ENCODE results near the gene TRPM3. TPM values are rescaled to one million over a fixed set of nuclear protein-coding genes. Genes with fewer than 3 reads are reported as not detected.
"Not testable (repeated sequence)": the region's sequence is repeated elsewhere in the genome, so short reads cannot be mapped to it uniquely, and the experiment has no call there.

The TRPM3 gene
- polyA plus RNA-seq, 3 donors from 2014 or later, result not detected

- no peak overlapping the region for H3K27ac Mint-ChIP-seq
- H3K36me3 Mint-ChIP-seq, result no peaks in the 10 kb centered on the region
- no peak overlapping the region for H3K4me3 Mint-ChIP-seq
- no peaks in the 10 kb centered on the region for H3K9me3 Mint-ChIP-seq
- H3K4me1 Mint-ChIP-seq, result no peaks in the 10 kb centered on the region
- no peak for DNase-seq
- H3K27me3 Mint-ChIP-seq (ENCODE audit: low read depth in 3 of 3), result no peaks in the 10 kb centered on the region
Measured at GRCh38 chr9:70971723-70972122, 149.7 kb downstream of the TRPM3 start.

- DNase-seq; H3K27me3 Mint-ChIP-seq (ENCODE audit: low read depth in 3 of 3); H3K27ac Mint-ChIP-seq; H3K9me3 Mint-ChIP-seq; H3K4me3 Mint-ChIP-seq; H3K36me3 Mint-ChIP-seq; H3K4me1 Mint-ChIP-seq: not testable (repeated sequence)
Measured at GRCh38 chr9:70966380-70966779, 155.0 kb downstream of the TRPM3 start.

- Mint-ChIP-seq H3K36me3 (no peaks in the 10 kb centered on the region), H3K4me1 (no peaks in the 10 kb centered on the region), H3K9me3 (peaks cover 0 to 8% (median 1%) of the 10 kb centered on the region in 6 donors), H3K27me3 (ENCODE audit: low read depth in 3 of 3) (peaks cover 1 to 4% (median 2%) of the 10 kb centered on the region in 3 donors), H3K4me3 (no peak overlapping the region), H3K27ac (no peak overlapping the region)
- no peak for DNase-seq
Measured at GRCh38 chr9:70964861-70965260, 156.6 kb downstream of the TRPM3 start.

- Mint-ChIP-seq H3K27me3 (ENCODE audit: low read depth in 3 of 3) (peaks cover 1 to 4% (median 2%) of the 10 kb centered on the region in 3 donors), H3K4me1 (no peaks in the 10 kb centered on the region), H3K36me3 (no peaks in the 10 kb centered on the region), H3K27ac (no peak overlapping the region), H3K4me3 (no peak overlapping the region), H3K9me3 (peaks cover 0 to 12% (median 2%) of the 10 kb centered on the region in 6 donors)
- no peak for DNase-seq
Measured at GRCh38 chr9:70963554-70963953, 157.9 kb downstream of the TRPM3 start.

GRCh38 chr9:70962761-70963440 is 158.5 kb downstream of the TRPM3 start:
- peaks cover 0 to 12% (median 2%) of the 10 kb centered on the region in 6 donors for H3K9me3 Mint-ChIP-seq
- peaks cover 1 to 4% (median 2%) of the 10 kb centered on the region in 3 donors for H3K27me3 Mint-ChIP-seq (ENCODE audit: low read depth in 3 of 3)
- H3K4me3 Mint-ChIP-seq, result no peak overlapping the region
- H3K36me3 Mint-ChIP-seq, result no peaks in the 10 kb centered on the region
- no peaks in the 10 kb centered on the region for H3K4me1 Mint-ChIP-seq
- DNase-seq, result no peak
- no peak overlapping the region for H3K27ac Mint-ChIP-seq

- H3K9me3 Mint-ChIP-seq, result peaks cover 0 to 6% (median 2%) of the 10 kb centered on the region in 6 donors
- no peak for DNase-seq
- no peaks in the 10 kb centered on the region for H3K36me3 Mint-ChIP-seq
- H3K27ac Mint-ChIP-seq, result no peak overlapping the region
- H3K4me3 Mint-ChIP-seq, result no peak overlapping the region
- H3K4me1 Mint-ChIP-seq, result no peaks in the 10 kb centered on the region
- peaks cover 2 to 6% (median 4%) of the 10 kb centered on the region in 3 donors for H3K27me3 Mint-ChIP-seq (ENCODE audit: low read depth in 3 of 3)
Measured at GRCh38 chr9:70959366-70959765, 162.1 kb downstream of the TRPM3 start.

- no peak overlapping the region for H3K27ac Mint-ChIP-seq
- no peaks in the 10 kb centered on the region for H3K36me3 Mint-ChIP-seq
- H3K4me1 Mint-ChIP-seq, result no peaks in the 10 kb centered on the region
- H3K9me3 Mint-ChIP-seq, result peaks cover 0 to 3% (median 2%) of the 10 kb centered on the region in 6 donors
- no peak for DNase-seq
- H3K27me3 Mint-ChIP-seq (ENCODE audit: low read depth in 3 of 3), result peaks cover 0 to 3% (median 1%) of the 10 kb centered on the region in 3 donors
- no peak overlapping the region for H3K4me3 Mint-ChIP-seq
Measured at GRCh38 chr9:70954596-70955143, 166.8 kb downstream of the TRPM3 start.

- DNase-seq, result no peak
- H3K9me3 Mint-ChIP-seq, result peaks cover 0 to 2% (median 0%) of the 10 kb centered on the region in 6 donors
- no peak overlapping the region for H3K4me3 Mint-ChIP-seq
- H3K36me3 Mint-ChIP-seq, result no peaks in the 10 kb centered on the region
- H3K4me1 Mint-ChIP-seq, result no peaks in the 10 kb centered on the region
- peaks cover 0 to 3% (median 3%) of the 10 kb centered on the region in 3 donors for H3K27me3 Mint-ChIP-seq (ENCODE audit: low read depth in 3 of 3)
- no peak overlapping the region for H3K27ac Mint-ChIP-seq
Measured at GRCh38 chr9:70954126-70954525, 167.3 kb downstream of the TRPM3 start.

GRCh38 chr9:70951749-70952727 is 169.4 kb downstream of the TRPM3 start:
- H3K4me3 Mint-ChIP-seq, result no peak overlapping the region

GRCh38 chr9:70950270-70950669 is 171.2 kb downstream of the TRPM3 start:
- DNase-seq, result no peak
- Mint-ChIP-seq H3K27ac (no peak overlapping the region), H3K9me3 (peaks cover 0 to 5% (median 0%) of the 10 kb centered on the region in 6 donors), H3K27me3 (ENCODE audit: low read depth in 3 of 3) (peaks cover 0 to 3% (median 0%) of the 10 kb centered on the region in 3 donors), H3K4me3 (no peak overlapping the region), H3K4me1 (no peaks in the 10 kb centered on the region), H3K36me3 (no peaks in the 10 kb centered on the region)

More at GRCh38 chr9:70951749-70952727, 169.4 kb downstream of the TRPM3 start:
- H3K4me1 Mint-ChIP-seq, result no peaks in the 10 kb centered on the region
- no peak for DNase-seq
- no peaks in the 10 kb centered on the region for H3K36me3 Mint-ChIP-seq
- H3K27ac Mint-ChIP-seq, result no peak overlapping the region
- peaks cover 0 to 5% (median 0%) of the 10 kb centered on the region in 6 donors for H3K9me3 Mint-ChIP-seq
- peaks cover 0 to 3% (median under 1%) of the 10 kb centered on the region in 3 donors for H3K27me3 Mint-ChIP-seq (ENCODE audit: low read depth in 3 of 3)

- DNase-seq, result no peak
- Mint-ChIP-seq H3K9me3 (peaks cover 0 to 5% (median under 1%) of the 10 kb centered on the region in 6 donors), H3K4me1 (no peaks in the 10 kb centered on the region), H3K36me3 (no peaks in the 10 kb centered on the region), H3K27ac (no peak overlapping the region), H3K27me3 (ENCODE audit: low read depth in 3 of 3) (peaks cover 0 to 2% (median 0%) of the 10 kb centered on the region in 3 donors), H3K4me3 (no peak overlapping the region)
Measured at GRCh38 chr9:70949239-70949638, 172.2 kb downstream of the TRPM3 start.

- peaks cover 0 to 8% (median under 1%) of the 10 kb centered on the region in 6 donors for H3K9me3 Mint-ChIP-seq
- no peak overlapping the region for H3K4me3 Mint-ChIP-seq
- no peaks in the 10 kb centered on the region for H3K4me1 Mint-ChIP-seq
- no peaks in the 10 kb centered on the region for H3K36me3 Mint-ChIP-seq
- no peak for DNase-seq
- H3K27me3 Mint-ChIP-seq (ENCODE audit: low read depth in 3 of 3), result peaks cover 0 to 2% (median 0%) of the 10 kb centered on the region in 3 donors
- H3K27ac Mint-ChIP-seq, result no peak overlapping the region
Measured at GRCh38 chr9:70948744-70949143, 172.7 kb downstream of the TRPM3 start.

- Mint-ChIP-seq H3K4me1 (no peaks in the 10 kb centered on the region), H3K27ac (no peak overlapping the region), H3K27me3 (ENCODE audit: low read depth in 3 of 3) (peaks cover 0 to 2% (median 0%) of the 10 kb centered on the region in 3 donors), H3K9me3 (peaks cover 0 to 8% (median under 1%) of the 10 kb centered on the region in 6 donors), H3K36me3 (no peaks in the 10 kb centered on the region), H3K4me3 (no peak overlapping the region)
- no peak for DNase-seq
Measured at GRCh38 chr9:70947511-70947910, 173.9 kb downstream of the TRPM3 start.

GRCh38 chr9:70947086-70947485 is 174.3 kb downstream of the TRPM3 start:
- Mint-ChIP-seq H3K9me3 (peaks cover 0 to 8% (median under 1%) of the 10 kb centered on the region in 6 donors), H3K27me3 (ENCODE audit: low read depth in 3 of 3) (peaks cover 0 to 2% (median 0%) of the 10 kb centered on the region in 3 donors)

More at GRCh38 chr9:70947086-70947485, 174.3 kb downstream of the TRPM3 start:
- Mint-ChIP-seq H3K36me3 (no peaks in the 10 kb centered on the region), H3K4me3 (no peak overlapping the region), H3K27ac (no peak overlapping the region), H3K4me1 (no peaks in the 10 kb centered on the region)
- no peak for DNase-seq

Data from immature natural killer cell (primary cell).